Astrocyte (in vitro differentiated cells and primary cell): ENCODE measurements around the gene PREX1.

Experiments
- EZH2 ChIP-seq: IDR thresholded peaks from 2 replicates; pipeline ENCODE4 v1.6.1; 2012; ENCODE audit warnings: mild to moderate bottlenecking, low read length, inconsistent platforms; ENCODE audit not compliant: insufficient read depth
- TF ChIP-seq, protein P1 (sequence below): IDR thresholded peaks from 2 replicates; pipeline ENCODE4 v1.5.1; 2011; ENCODE audit warnings: low read depth, mild to moderate bottlenecking, inconsistent platforms, low read length, moderate library complexity; ENCODE audit not compliant: insufficient read depth

DNA sequence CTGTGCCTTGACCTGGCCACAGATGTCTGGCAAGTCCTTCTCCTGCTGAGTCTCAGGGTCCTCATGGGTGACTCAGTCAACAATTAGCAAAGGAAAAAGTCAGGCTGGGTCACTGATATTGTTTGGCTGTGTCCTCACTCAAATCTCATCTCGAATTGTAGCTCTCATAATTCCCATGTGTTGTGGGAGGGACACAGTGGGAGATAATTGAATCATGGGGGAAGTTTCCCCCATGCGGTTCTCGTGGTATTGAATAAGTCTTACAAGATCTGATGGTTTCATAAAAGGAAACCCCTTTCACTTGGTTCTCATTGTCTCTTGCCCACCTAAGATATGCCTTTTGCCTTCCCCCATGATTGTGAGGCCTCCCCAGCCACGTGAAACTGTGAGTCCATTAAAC is 45.7 kb downstream of the PREX1 start:
- no peak for TF ChIP-seq EZH2
- TF ChIP-seq, protein P1, sequence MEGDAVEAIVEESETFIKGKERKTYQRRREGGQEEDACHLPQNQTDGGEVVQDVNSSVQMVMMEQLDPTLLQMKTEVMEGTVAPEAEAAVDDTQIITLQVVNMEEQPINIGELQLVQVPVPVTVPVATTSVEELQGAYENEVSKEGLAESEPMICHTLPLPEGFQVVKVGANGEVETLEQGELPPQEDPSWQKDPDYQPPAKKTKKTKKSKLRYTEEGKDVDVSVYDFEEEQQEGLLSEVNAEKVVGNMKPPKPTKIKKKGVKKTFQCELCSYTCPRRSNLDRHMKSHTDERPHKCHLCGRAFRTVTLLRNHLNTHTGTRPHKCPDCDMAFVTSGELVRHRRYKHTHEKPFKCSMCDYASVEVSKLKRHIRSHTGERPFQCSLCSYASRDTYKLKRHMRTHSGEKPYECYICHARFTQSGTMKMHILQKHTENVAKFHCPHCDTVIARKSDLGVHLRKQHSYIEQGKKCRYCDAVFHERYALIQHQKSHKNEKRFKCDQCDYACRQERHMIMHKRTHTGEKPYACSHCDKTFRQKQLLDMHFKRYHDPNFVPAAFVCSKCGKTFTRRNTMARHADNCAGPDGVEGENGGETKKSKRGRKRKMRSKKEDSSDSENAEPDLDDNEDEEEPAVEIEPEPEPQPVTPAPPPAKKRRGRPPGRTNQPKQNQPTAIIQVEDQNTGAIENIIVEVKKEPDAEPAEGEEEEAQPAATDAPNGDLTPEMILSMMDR: no peak
